Hematopoietic multipotent progenitor cell treated with erythropoietin and hydrocortisone succinate and interleukin-3 and kit ligand, for 6 days (in vitro differentiated cells): ENCODE data around the gene AGTPBP1.
"Not testable (repeated sequence)": the region's sequence is repeated elsewhere in the genome, so short reads cannot be mapped to it uniquely, and the experiment has no call there.

Experiments
- DNase-seq: peaks from one replicate; pipeline ENCODE4 v3.0.0-alpha.2; 2015

AGTPBP1 gene

GRCh38 chr9:85630676-85631075 is 111.1 kb downstream of the AGTPBP1 start:
- DNase-seq, result no peak

GRCh38 chr9:85617141-85617670 is 124.5 kb downstream of the AGTPBP1 start:
- DNase-seq, result no peak

- DNase-seq, result no peak
These were observed 126.0 kb downstream of the AGTPBP1 start for GRCh38 chr9:85615792-85616191.

- peak; percentile 88 for DNase-seq
These were observed 131.5 kb downstream of the AGTPBP1 start for GRCh38 chr9:85610074-85610860.

GRCh38 chr9:85605905-85606304 is 135.8 kb downstream of the AGTPBP1 start:
- no peak for DNase-seq

GRCh38 chr9:85603936-85604335 is 137.8 kb downstream of the AGTPBP1 start:
- no peak for DNase-seq

GRCh38 chr9:85602742-85603141 is 139.0 kb downstream of the AGTPBP1 start:
- DNase-seq, result no peak

GRCh38 chr9:85600675-85601263 is 141.0 kb downstream of the AGTPBP1 start:
- no peak for DNase-seq

GRCh38 chr9:85599540-85600105 is 142.1 kb downstream of the AGTPBP1 start:
- DNase-seq, result no peak

- peak; percentile 10 for DNase-seq
These were observed 147.4 kb downstream of the AGTPBP1 start for GRCh38 chr9:85594316-85594715.

- no peak for DNase-seq
These were observed 155.1 kb downstream of the AGTPBP1 start for GRCh38 chr9:85586684-85587083.

GRCh38 chr9:85577353-85577952 is 164.3 kb downstream of the AGTPBP1 start:
- DNase-seq, result no peak

- no peak for DNase-seq
These were observed 165.9 kb downstream of the AGTPBP1 start for GRCh38 chr9:85575868-85576267.

GRCh38 chr9:85573546-85573945 is 168.2 kb downstream of the AGTPBP1 start:
- not testable (repeated sequence) for DNase-seq

GRCh38 chr9:85572917-85573316 is 168.8 kb downstream of the AGTPBP1 start:
- DNase-seq, result not testable (repeated sequence)

GRCh38 chr9:85569988-85570387 is 171.8 kb downstream of the AGTPBP1 start:
- no peak for DNase-seq

GRCh38 chr9:85559526-85559925 is 182.2 kb downstream of the AGTPBP1 start:
- no peak for DNase-seq

GRCh38 chr9:85554349-85554748 is 187.4 kb downstream of the AGTPBP1 start:
- DNase-seq, result no peak

GRCh38 chr9:85553475-85553874 is 188.3 kb downstream of the AGTPBP1 start:
- DNase-seq, result no peak

GRCh38 chr9:85547599-85547998 is 194.2 kb downstream of the AGTPBP1 start:
- no peak for DNase-seq

- DNase-seq, result no peak
These were observed 198.6 kb downstream of the AGTPBP1 start for GRCh38 chr9:85543196-85543595.

- no peak for DNase-seq
These were observed 199.9 kb downstream of the AGTPBP1 start for GRCh38 chr9:85541876-85542275.

GRCh38 chr9:85536514-85536913 is 205.2 kb downstream of the AGTPBP1 start:
- DNase-seq, result no peak

- no peak for DNase-seq
These were observed 205.7 kb downstream of the AGTPBP1 start for GRCh38 chr9:85536076-85536475.
